Measurements from ENCODE around the gene COL6A5.

DNA sequence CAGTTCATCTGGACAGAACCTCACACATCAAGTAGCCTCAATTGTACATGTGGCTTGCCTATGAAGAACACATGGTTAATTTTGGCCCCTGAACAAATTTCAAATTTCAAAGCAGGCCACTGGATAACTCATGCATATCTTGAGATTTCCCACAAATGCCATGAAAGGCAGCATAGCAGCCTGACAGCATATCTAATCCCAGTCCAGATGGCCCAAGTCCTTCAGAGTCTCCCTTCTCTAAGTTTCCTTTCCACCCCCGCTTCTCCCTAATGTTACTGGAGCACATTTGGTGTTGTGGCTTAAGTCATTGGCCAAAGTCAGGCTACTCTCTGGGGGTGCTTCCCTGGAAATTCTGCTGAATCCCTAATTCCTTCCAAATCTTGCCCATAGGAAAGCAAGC is 117.7 kb downstream of the COL6A5 start:
- TF ChIP-seq GATA2 (IDR thresholded peaks at IDR 0.05; ENCODE audit: low read depth, low read length) (no peak), GATA3 (IDR thresholded peaks at IDR 0.05; ENCODE audit: low read depth, low read length) (no peak)
